ENCODE measurements around the gene KRT31. TPM values are rescaled to one million over a fixed set of nuclear protein-coding genes. Genes with fewer than 3 reads are reported as not detected.

The KRT31 gene
- total RNA-seq: not detected

- Histone ChIP-seq H3K27ac (no peak within 1 kb of the TSS), H3K9me3 (no peaks in the 10 kb centered on the region), H3K4me1 (no peaks in the 10 kb centered on the region), H3K36me3 (no peaks in the 10 kb centered on the region), H3K4me3 (no peak within 1 kb of the TSS), H3K27me3 (peaks cover 5% of the 10 kb centered on the region)
- in situ Hi-C loops (cut with MboI; ENCODE audit: low pct_ligation_motif_present in 1 of 4, low pct_unique_long_range_greater_than_20kb in 1 of 4, low sequenced_read_pairs in 3 of 4): no loop called here
- TF ChIP-seq EP300 (IDR thresholded peaks at IDR 0.05; ENCODE audit: low read depth): no peak
- TF ChIP-seq POLR2A (IDR thresholded peaks at IDR 0.05): no peak
- TF ChIP-seq POLR2AphosphoS5 (IDR thresholded peaks at IDR 0.05): no peak
- TF ChIP-seq CTCF (IDR thresholded peaks at IDR 0.05): no peak
- intact Hi-C loops (cut with DNase I; ENCODE audit: low total_unique reads): no loop called here
- DNase-seq: no peak
- 82% methylated on average over 16 of the region's 16 CpGs; no CpG with 5 or more reads in 1 of the 2 donors for WGBS, 2 donors (ENCODE audit: low coverage in 1 of 2)
These were observed at the start of gene KRT31 for GRCh38 chr17:41396996-41397660. Gene KRT31 (minus strand): TSS chr17:41397608. CDS start chr17:41397539, 69 bp downstream.

GRCh38 chr17:41446806-41447205, 49.4 kb upstream of the KRT31 start:
- WGBS, 2 donors (ENCODE audit: low coverage in 1 of 2): 48 to 77% methylated on average over 2 of the region's 2 CpGs
- in situ Hi-C loops (cut with MboI; ENCODE audit: low pct_ligation_motif_present in 1 of 4, low pct_unique_long_range_greater_than_20kb in 1 of 4, low sequenced_read_pairs in 3 of 4) (no loop called here), intact Hi-C loops (cut with DNase I; ENCODE audit: low total_unique reads) (no loop called here)
- Histone ChIP-seq H3K4me1 (no peaks in the 10 kb centered on the region), H3K4me3 (no peak overlapping the region), H3K36me3 (no peaks in the 10 kb centered on the region), H3K27me3 (peaks cover 26% of the 10 kb centered on the region), H3K27ac (no peak overlapping the region), H3K9me3 (no peaks in the 10 kb centered on the region)
- TF ChIP-seq CTCF (IDR thresholded peaks at IDR 0.05) (no peak), POLR2A (IDR thresholded peaks at IDR 0.05) (no peak), EP300 (IDR thresholded peaks at IDR 0.05; ENCODE audit: low read depth) (no peak), POLR2AphosphoS5 (IDR thresholded peaks at IDR 0.05) (no peak)
- no peak for DNase-seq

GRCh38 chr17:41444640-41445039, 47.2 kb upstream of the KRT31 start:
- 52 to 72% methylated on average over 3 of the region's 3 CpGs for WGBS, 2 donors (ENCODE audit: low coverage in 1 of 2)
- H3K9me3 ChIP-seq: no peaks in the 10 kb centered on the region
- no peaks in the 10 kb centered on the region for H3K36me3 ChIP-seq
- no peak for TF ChIP-seq CTCF (IDR thresholded peaks at IDR 0.05)
- in situ Hi-C loops (cut with MboI; ENCODE audit: low pct_ligation_motif_present in 1 of 4, low pct_unique_long_range_greater_than_20kb in 1 of 4, low sequenced_read_pairs in 3 of 4) (no loop called here), intact Hi-C loops (cut with DNase I; ENCODE audit: low total_unique reads) (no loop called here)
- no peak overlapping the region for H3K27ac ChIP-seq
- H3K27me3 ChIP-seq: peaks cover 26% of the 10 kb centered on the region
- DNase-seq: no peak
- H3K4me3 ChIP-seq: no peak overlapping the region
- H3K4me1 ChIP-seq: no peaks in the 10 kb centered on the region

- no peak for DNase-seq
- peaks cover 26% of the 10 kb centered on the region for H3K27me3 ChIP-seq
- no peak for TF ChIP-seq POLR2A (IDR thresholded peaks at IDR 0.05)
- no peak for TF ChIP-seq EP300 (IDR thresholded peaks at IDR 0.05; ENCODE audit: low read depth)
- TF ChIP-seq POLR2AphosphoS5 (IDR thresholded peaks at IDR 0.05): no peak
- TF ChIP-seq CTCF (IDR thresholded peaks at IDR 0.05): no peak
- WGBS, 2 donors (ENCODE audit: low coverage in 1 of 2): 38 to 47% methylated on average over 1 of the region's 1 CpG
- no peak overlapping the region for H3K4me3 ChIP-seq
- intact Hi-C loops (cut with DNase I; ENCODE audit: low total_unique reads): no loop called here
- H3K4me1 ChIP-seq: no peaks in the 10 kb centered on the region
- in situ Hi-C loops (cut with MboI; ENCODE audit: low pct_ligation_motif_present in 1 of 4, low pct_unique_long_range_greater_than_20kb in 1 of 4, low sequenced_read_pairs in 3 of 4): no loop called here
- no peak overlapping the region for H3K27ac ChIP-seq
- no peaks in the 10 kb centered on the region for H3K36me3 ChIP-seq
- H3K9me3 ChIP-seq: no peaks in the 10 kb centered on the region
These were observed 46.8 kb upstream of the KRT31 start for GRCh38 chr17:41444186-41444585.

Measured in transverse colon (tissue), 4 donors.